A673 (cell line): Measurements from ENCODE around the gene CH25H.

Experiments
- EZH2 ChIP-seq: fragments of 200-600 bp; sonication (generic); IDR thresholded peaks from 2 replicates; pipeline ENCODE4 v1.6.1; 2017; ENCODE audit warnings: borderline replicate concordance, low read depth, mild to moderate bottlenecking, mixed read lengths, antibody characterized with exemption, low read length; ENCODE audit not compliant: poor library complexity, severe bottlenecking
- TF ChIP-seq, protein P1 (sequence below): fragments of 300-800, 200-600 bp; sonication (generic); conservative IDR thresholded peaks from 2 replicates; pipeline ENCODE4 v1.5.1; 2017; ENCODE audit warnings: low read depth, mild to moderate bottlenecking, antibody characterized with exemption, low read length, moderate library complexity, mixed read lengths

DNA sequence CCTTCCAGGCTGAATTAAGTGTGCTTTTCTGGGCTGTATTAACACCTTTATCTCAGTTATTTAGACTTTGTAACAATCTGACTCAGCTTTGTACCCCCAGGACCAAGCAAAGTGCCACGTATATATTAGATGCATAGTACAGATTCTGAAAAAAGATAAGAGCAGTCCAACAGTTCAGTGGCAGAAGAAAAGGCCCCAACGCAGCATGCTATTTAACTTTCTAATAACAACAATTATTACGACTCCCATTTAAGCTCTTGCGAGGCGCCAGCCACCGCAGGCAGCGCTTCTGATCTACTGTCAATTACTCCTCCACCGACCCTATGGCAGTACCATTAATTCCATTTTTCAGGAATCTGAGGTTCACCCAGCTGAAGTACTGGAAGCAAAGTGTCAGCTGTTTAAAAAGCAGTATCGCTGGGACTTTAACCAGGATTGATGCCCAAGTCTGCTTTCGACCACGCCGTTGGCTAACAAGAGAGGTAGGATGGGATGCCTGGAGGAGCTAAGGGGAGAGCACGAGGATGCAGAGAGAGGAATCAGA, 43.8 kb upstream of the CH25H start:
- TF ChIP-seq, protein P1, sequence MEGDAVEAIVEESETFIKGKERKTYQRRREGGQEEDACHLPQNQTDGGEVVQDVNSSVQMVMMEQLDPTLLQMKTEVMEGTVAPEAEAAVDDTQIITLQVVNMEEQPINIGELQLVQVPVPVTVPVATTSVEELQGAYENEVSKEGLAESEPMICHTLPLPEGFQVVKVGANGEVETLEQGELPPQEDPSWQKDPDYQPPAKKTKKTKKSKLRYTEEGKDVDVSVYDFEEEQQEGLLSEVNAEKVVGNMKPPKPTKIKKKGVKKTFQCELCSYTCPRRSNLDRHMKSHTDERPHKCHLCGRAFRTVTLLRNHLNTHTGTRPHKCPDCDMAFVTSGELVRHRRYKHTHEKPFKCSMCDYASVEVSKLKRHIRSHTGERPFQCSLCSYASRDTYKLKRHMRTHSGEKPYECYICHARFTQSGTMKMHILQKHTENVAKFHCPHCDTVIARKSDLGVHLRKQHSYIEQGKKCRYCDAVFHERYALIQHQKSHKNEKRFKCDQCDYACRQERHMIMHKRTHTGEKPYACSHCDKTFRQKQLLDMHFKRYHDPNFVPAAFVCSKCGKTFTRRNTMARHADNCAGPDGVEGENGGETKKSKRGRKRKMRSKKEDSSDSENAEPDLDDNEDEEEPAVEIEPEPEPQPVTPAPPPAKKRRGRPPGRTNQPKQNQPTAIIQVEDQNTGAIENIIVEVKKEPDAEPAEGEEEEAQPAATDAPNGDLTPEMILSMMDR = no peak
- no peak for TF ChIP-seq EZH2
